ENCODE data around the gene RIN2. TPM values are rescaled to one million over a fixed set of nuclear protein-coding genes. Genes with fewer than 3 reads are reported as not detected.
"Not testable (repeated sequence)": the region's sequence is repeated elsewhere in the genome, so short reads cannot be mapped to it uniquely, and the experiment has no call there.

RIN2 gene
- total and polyA plus RNA-seq, 9 of the 15 experiments (the other 6 are each of a cell fraction or from before 2014, with no cell fraction given), result 0.09 TPM; not detected in 8

DNA sequence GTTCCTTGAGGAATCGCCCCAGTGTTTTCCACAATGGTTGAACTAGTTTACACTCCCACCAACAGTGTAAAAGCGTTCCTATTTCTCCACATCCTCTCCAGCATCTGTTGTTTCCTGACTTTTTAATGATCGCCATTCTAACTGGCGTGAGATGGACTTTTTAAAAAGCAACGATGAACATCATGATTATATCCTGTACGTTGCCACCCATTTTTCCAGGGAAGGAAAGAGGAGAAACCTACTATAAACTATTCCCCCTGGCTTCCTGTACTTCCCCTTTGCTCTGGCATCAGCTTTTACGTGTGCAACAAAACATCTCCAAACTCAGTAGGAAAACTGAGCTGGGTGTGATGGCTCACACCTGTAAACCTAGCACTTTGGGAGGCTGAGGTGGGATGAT is 48.2 kb downstream of the RIN2 start:
- H3K27me3 ChIP-seq (ENCODE audit: control insufficient read depth in 2 of 2, insufficient read depth in 2 of 2, low read length in 2 of 2); in situ Hi-C loops (cut with MboI); H3K4me2 ChIP-seq (ENCODE audit: insufficient read depth, low read length); ATAC-seq; DNase-seq (ENCODE audit: extremely low read depth in 1 of 4, low spot score in 3 of 4); H3K27ac ChIP-seq (ENCODE audit: extremely low read depth, low read depth, low read length); H3K9me1 ChIP-seq (ENCODE audit: control insufficient read depth, insufficient read depth, low read length); H3K4me1 ChIP-seq (replicated peaks in 1 of 2; ENCODE audit: control insufficient read depth in 2 of 2, insufficient read depth in 2 of 2, low read length in 2 of 2); BruUV-seq (replicated peaks); H3K4me3 ChIP-seq; H3K36me3 ChIP-seq (ENCODE audit: control insufficient read depth, insufficient read depth, low read length); intact Hi-C loops (cut with micrococcal nuclease); FAIRE-seq; CTCF ChIA-PET (ENCODE audit: low intra/inter-chr PET ratio); H3K9ac ChIP-seq (ENCODE audit: insufficient read depth in 1 of 2, low read depth in 2 of 2, low read length in 2 of 2); H3K79me2 ChIP-seq (ENCODE audit: control insufficient read depth, insufficient read depth, low read length); H2AFZ ChIP-seq (ENCODE audit: low read depth, low read length); H4K20me1 ChIP-seq (replicated peaks; ENCODE audit: control insufficient read depth, insufficient read depth, low read length); POLR2A ChIA-PET; H3K9me3 ChIP-seq (replicated peaks; ENCODE audit: control insufficient read depth, insufficient read depth, low read depth, low read length): not testable (repeated sequence)
- WGBS (ENCODE audit: insufficient coverage, low coverage, missing lambda C conversion rate), result 0% methylated on average over 4 of the region's 7 CpGs

DNA sequence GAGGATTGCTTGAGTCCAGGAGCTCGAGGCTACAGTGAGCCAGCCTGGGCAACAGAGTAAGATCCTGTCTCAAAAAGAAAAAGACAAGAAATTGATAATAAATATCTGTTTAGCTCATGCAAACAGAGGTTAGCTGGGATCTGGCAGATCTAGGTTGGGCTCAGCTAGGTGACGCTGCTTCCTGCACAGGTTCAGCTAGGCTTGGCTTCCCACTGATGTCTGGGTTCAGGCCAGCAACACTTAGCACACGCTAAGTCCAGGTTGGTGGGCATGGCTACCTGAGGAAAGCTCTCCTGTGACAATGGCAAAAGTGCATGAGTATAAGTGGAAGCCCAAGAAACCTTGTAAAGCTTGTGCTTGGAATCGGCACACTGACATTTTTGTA is 48.7 kb downstream of the RIN2 start:
- DNase-seq (ENCODE audit: extremely low read depth in 1 of 4, low spot score in 3 of 4), result no peak
- Histone ChIP-seq H3K27ac (ENCODE audit: extremely low read depth, low read depth, low read length) (no peak overlapping the region), H3K9me1 (ENCODE audit: control insufficient read depth, insufficient read depth, low read length) (no peaks in the 10 kb centered on the region), H3K4me2 (ENCODE audit: insufficient read depth, low read length) (no peak overlapping the region), H3K9me3 (replicated peaks; ENCODE audit: control insufficient read depth, insufficient read depth, low read depth, low read length) (no peaks in the 10 kb centered on the region), H4K20me1 (replicated peaks; ENCODE audit: control insufficient read depth, insufficient read depth, low read length) (no peaks in the 10 kb centered on the region), H2AFZ (ENCODE audit: low read depth, low read length) (no peak overlapping the region), H3K36me3 (ENCODE audit: control insufficient read depth, insufficient read depth, low read length) (no peaks in the 10 kb centered on the region), H3K4me1 (replicated peaks in 1 of 2; ENCODE audit: control insufficient read depth in 2 of 2, insufficient read depth in 2 of 2, low read length in 2 of 2) (no peaks in the 10 kb centered on the region), H3K79me2 (ENCODE audit: control insufficient read depth, insufficient read depth, low read length) (no peaks in the 10 kb centered on the region), H3K9ac (ENCODE audit: insufficient read depth in 1 of 2, low read depth in 2 of 2, low read length in 2 of 2) (no peak overlapping the region), H3K27me3 (ENCODE audit: control insufficient read depth in 2 of 2, insufficient read depth in 2 of 2, low read length in 2 of 2) (no peaks in the 10 kb centered on the region; a peak in 1 of 5 replicates), H3K4me3 (no peak overlapping the region)
- ATAC-seq, result no peak
- no peak for FAIRE-seq
- intact Hi-C loops (cut with micrococcal nuclease), result no loop called here
- in situ Hi-C loops (cut with MboI), result no loop called here
- no TSS peak for BruUV-seq (replicated peaks)
- 0% methylated on average over 3 of the region's 4 CpGs for WGBS (ENCODE audit: insufficient coverage, low coverage, missing lambda C conversion rate)
- ChIA-PET CTCF (ENCODE audit: low intra/inter-chr PET ratio) (no interaction called here), POLR2A (no interaction called here)
- TF ChIP-seq RBM22 (IDR thresholded peaks at IDR 0.05; ENCODE audit: low read depth, low read length, poor library complexity, severe bottlenecking) (no peak), CBX1 (IDR thresholded peaks at IDR 0.05; ENCODE audit: low read depth) (no peak), FOXA1 (IDR thresholded peaks at IDR 0.05; ENCODE audit: borderline replicate concordance) (no peak), ZNF644 (tag; IDR thresholded peaks at IDR 0.05; ENCODE audit: low read depth) (no peak), ILF3 (IDR thresholded peaks at IDR 0.05; ENCODE audit: borderline replicate concordance) (no peak), HNRNPH1 (optimal IDR thresholded peaks at IDR 0.05; ENCODE audit: low read depth, low read length) (no peak), RAD21 (CRISPR knock-in tag; conservative IDR thresholded peaks at IDR 0.05 in 1 of 2, IDR thresholded peaks at IDR 0.05 in 1 of 2) (no peak), ZNF445 (CRISPR knock-in tag; IDR thresholded peaks at IDR 0.05; ENCODE audit: low read depth) (no peak), ZNF444 (CRISPR knock-in tag; IDR thresholded peaks at IDR 0.05) (no peak), PHF20 (IDR thresholded peaks at IDR 0.05; ENCODE audit: partially characterized antibody) (no peak), HEY1 (CRISPR knock-in tag; IDR thresholded peaks at IDR 0.05; ENCODE audit: borderline replicate concordance) (no peak), TAF15 (IDR thresholded peaks at IDR 0.05; ENCODE audit: low read depth, low read length) (no peak), NFIX (CRISPR knock-in tag; IDR thresholded peaks at IDR 0.05; ENCODE audit: low read depth) (no peak)
- TF ChIP-seq, protein P1, sequence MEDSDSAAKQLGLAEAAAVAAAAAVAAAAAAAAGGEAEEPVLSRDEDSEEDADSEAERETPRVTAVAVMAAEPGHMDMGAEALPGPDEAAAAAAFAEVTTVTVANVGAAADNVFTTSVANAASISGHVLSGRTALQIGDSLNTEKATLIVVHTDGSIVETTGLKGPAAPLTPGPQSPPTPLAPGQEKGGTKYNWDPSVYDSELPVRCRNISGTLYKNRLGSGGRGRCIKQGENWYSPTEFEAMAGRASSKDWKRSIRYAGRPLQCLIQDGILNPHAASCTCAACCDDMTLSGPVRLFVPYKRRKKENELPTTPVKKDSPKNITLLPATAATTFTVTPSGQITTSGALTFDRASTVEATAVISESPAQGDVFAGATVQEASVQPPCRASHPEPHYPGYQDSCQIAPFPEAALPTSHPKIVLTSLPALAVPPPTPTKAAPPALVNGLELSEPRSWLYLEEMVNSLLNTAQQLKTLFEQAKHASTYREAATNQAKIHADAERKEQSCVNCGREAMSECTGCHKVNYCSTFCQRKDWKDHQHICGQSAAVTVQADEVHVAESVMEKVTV (CRISPR knock-in tag; IDR thresholded peaks at IDR 0.05), result no peak
- TF ChIP-seq, protein P2, sequence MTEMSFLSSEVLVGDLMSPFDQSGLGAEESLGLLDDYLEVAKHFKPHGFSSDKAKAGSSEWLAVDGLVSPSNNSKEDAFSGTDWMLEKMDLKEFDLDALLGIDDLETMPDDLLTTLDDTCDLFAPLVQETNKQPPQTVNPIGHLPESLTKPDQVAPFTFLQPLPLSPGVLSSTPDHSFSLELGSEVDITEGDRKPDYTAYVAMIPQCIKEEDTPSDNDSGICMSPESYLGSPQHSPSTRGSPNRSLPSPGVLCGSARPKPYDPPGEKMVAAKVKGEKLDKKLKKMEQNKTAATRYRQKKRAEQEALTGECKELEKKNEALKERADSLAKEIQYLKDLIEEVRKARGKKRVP (CRISPR knock-in tag; IDR thresholded peaks at IDR 0.05), result no peak
